Measurements from ENCODE around the gene MED23.

The MED23 gene

DNA sequence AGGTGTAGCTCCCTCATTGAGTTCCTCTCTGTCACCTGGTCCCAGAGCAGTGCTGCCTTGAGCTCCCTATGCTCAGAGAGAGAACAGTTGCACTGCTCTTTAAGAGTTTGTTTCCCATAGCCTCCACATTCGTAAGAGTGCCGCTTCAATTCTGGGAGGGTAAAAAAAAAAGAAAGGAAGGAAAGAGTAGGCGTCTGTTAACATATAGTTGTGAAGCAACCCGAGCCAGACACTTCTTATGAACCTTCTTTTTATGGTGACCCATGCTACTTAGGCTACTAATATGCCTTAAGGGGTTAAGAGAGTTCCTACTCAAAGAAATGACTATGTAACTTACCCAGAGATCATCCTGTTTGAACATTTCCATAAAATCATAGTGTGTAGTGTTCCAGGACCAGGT, 59.3 kb downstream of the MED23 start:
- no peak for ATAC-seq
- TF ChIP-seq ZNF565 (CRISPR knock-in tag; conservative IDR thresholded peaks at IDR 0.05; ENCODE audit: low read depth) (no peak), ZNF70 (CRISPR knock-in tag; IDR thresholded peaks at IDR 0.05) (no peak), CREB5 (CRISPR knock-in tag; IDR thresholded peaks at IDR 0.05; ENCODE audit: low read depth) (no peak), PATZ1 (CRISPR knock-in tag; IDR thresholded peaks at IDR 0.05; ENCODE audit: borderline replicate concordance) (no peak), ZFP30 (CRISPR knock-in tag; IDR thresholded peaks at IDR 0.05) (no peak), ISL1 (CRISPR knock-in tag; IDR thresholded peaks at IDR 0.05) (no peak), ARNTL (CRISPR knock-in tag; IDR thresholded peaks at IDR 0.05; ENCODE audit: borderline replicate concordance, low read depth) (no peak), RARB (CRISPR knock-in tag; IDR thresholded peaks at IDR 0.05) (no peak), TCF4 (CRISPR knock-in tag; IDR thresholded peaks at IDR 0.05; ENCODE audit: borderline replicate concordance) (no peak), SNAI2 (CRISPR knock-in tag; IDR thresholded peaks at IDR 0.05) (no peak), BACH2 (CRISPR knock-in tag; IDR thresholded peaks at IDR 0.05; ENCODE audit: borderline replicate concordance) (no peak), PPARA (CRISPR knock-in tag; IDR thresholded peaks at IDR 0.05; ENCODE audit: borderline replicate concordance) (no peak), TOX (CRISPR knock-in tag; IDR thresholded peaks at IDR 0.05; ENCODE audit: borderline replicate concordance) (no peak), ZNF8 (CRISPR knock-in tag; IDR thresholded peaks at IDR 0.05) (no peak), ZFP3 (CRISPR knock-in tag; IDR thresholded peaks at IDR 0.05) (no peak)
- TF ChIP-seq, protein P1, sequence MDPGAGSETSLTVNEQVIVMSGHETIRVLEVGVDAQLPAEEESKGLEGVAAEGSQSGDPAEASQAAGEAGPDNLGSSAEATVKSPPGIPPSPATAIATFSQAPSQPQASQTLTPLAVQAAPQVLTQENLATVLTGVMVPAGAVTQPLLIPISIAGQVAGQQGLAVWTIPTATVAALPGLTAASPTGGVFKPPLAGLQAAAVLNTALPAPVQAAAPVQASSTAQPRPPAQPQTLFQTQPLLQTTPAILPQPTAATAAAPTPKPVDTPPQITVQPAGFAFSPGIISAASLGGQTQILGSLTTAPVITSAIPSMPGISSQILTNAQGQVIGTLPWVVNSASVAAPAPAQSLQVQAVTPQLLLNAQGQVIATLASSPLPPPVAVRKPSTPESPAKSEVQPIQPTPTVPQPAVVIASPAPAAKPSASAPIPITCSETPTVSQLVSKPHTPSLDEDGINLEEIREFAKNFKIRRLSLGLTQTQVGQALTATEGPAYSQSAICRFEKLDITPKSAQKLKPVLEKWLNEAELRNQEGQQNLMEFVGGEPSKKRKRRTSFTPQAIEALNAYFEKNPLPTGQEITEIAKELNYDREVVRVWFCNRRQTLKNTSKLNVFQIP (CRISPR knock-in tag; IDR thresholded peaks at IDR 0.05; ENCODE audit: borderline replicate concordance, low read depth), result no peak

DNA sequence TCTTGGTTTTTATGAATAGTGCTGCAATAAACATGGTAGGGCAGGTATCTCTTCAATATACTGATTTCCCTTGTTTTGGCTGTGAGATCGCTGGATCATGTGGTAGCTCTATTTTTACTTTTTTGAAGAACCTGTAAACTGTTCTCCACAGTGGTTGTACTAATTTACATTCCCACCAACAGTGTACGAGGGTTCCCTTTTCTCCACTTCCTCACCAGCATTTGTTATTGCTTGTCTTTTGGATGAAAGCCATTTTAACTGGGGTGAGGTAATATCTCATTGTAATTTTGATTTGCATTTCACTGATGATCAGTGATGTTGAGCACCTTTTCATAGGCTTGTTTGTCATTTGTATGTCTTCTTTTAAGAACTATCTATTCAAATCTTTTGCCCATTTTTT, 63.0 kb downstream of the MED23 start:
- no peak for TF ChIP-seq CSRNP3 (CRISPR knock-in tag; IDR thresholded peaks at IDR 0.05)
- TF ChIP-seq PATZ1 (CRISPR knock-in tag; IDR thresholded peaks at IDR 0.05; ENCODE audit: borderline replicate concordance), result no peak
- TF ChIP-seq BACH2 (CRISPR knock-in tag; IDR thresholded peaks at IDR 0.05; ENCODE audit: borderline replicate concordance), result no peak
- no peak for TF ChIP-seq ISL1 (CRISPR knock-in tag; IDR thresholded peaks at IDR 0.05)
- no peak for TF ChIP-seq ESRRG (CRISPR knock-in tag; IDR thresholded peaks at IDR 0.05)
- no peak for TF ChIP-seq ZC3H10 (CRISPR knock-in tag; IDR thresholded peaks at IDR 0.05)
- TF ChIP-seq, protein P1 (CRISPR knock-in tag; IDR thresholded peaks at IDR 0.05; ENCODE audit: borderline replicate concordance, low read depth), result no peak
- no peak for TF ChIP-seq ARNTL (CRISPR knock-in tag; IDR thresholded peaks at IDR 0.05; ENCODE audit: borderline replicate concordance, low read depth)
- TF ChIP-seq ZNF8 (CRISPR knock-in tag; IDR thresholded peaks at IDR 0.05), result no peak
- TF ChIP-seq GLIS3 (CRISPR knock-in tag; IDR thresholded peaks at IDR 0.05), result no peak
- no peak for TF ChIP-seq TCF4 (CRISPR knock-in tag; IDR thresholded peaks at IDR 0.05; ENCODE audit: borderline replicate concordance)
- TF ChIP-seq SNAI2 (CRISPR knock-in tag; IDR thresholded peaks at IDR 0.05), result no peak
- no peak for TF ChIP-seq CSDC2 (CRISPR knock-in tag; IDR thresholded peaks at IDR 0.05)
- TF ChIP-seq, protein P2, sequence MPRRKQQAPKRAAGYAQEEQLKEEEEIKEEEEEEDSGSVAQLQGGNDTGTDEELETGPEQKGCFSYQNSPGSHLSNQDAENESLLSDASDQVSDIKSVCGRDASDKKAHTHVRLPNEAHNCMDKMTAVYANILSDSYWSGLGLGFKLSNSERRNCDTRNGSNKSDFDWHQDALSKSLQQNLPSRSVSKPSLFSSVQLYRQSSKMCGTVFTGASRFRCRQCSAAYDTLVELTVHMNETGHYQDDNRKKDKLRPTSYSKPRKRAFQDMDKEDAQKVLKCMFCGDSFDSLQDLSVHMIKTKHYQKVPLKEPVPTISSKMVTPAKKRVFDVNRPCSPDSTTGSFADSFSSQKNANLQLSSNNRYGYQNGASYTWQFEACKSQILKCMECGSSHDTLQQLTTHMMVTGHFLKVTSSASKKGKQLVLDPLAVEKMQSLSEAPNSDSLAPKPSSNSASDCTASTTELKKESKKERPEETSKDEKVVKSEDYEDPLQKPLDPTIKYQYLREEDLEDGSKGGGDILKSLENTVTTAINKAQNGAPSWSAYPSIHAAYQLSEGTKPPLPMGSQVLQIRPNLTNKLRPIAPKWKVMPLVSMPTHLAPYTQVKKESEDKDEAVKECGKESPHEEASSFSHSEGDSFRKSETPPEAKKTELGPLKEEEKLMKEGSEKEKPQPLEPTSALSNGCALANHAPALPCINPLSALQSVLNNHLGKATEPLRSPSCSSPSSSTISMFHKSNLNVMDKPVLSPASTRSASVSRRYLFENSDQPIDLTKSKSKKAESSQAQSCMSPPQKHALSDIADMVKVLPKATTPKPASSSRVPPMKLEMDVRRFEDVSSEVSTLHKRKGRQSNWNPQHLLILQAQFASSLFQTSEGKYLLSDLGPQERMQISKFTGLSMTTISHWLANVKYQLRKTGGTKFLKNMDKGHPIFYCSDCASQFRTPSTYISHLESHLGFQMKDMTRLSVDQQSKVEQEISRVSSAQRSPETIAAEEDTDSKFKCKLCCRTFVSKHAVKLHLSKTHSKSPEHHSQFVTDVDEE (CRISPR knock-in tag; IDR thresholded peaks at IDR 0.05), result no peak
- TF ChIP-seq PPARA (CRISPR knock-in tag; IDR thresholded peaks at IDR 0.05; ENCODE audit: borderline replicate concordance), result no peak
- no peak for TF ChIP-seq ZFP3 (CRISPR knock-in tag; IDR thresholded peaks at IDR 0.05)
- TF ChIP-seq CREB5 (CRISPR knock-in tag; IDR thresholded peaks at IDR 0.05; ENCODE audit: low read depth), result no peak
- TF ChIP-seq RARB (CRISPR knock-in tag; IDR thresholded peaks at IDR 0.05), result no peak
- no peak for ATAC-seq
